Measurements from ENCODE around the gene VPS4B.
"Not testable (repeated sequence)": the region's sequence is repeated elsewhere in the genome, so short reads cannot be mapped to it uniquely, and the experiment has no call there.

Gene VPS4B

GRCh38 chr18:63363420-63363819 lies 58.9 kb downstream of the VPS4B start:
- H3K36me3 ChIP-seq (ENCODE audit: control insufficient read depth, insufficient read depth, low read length); H3K27ac ChIP-seq (ENCODE audit: low read depth, low read length); H3K9ac ChIP-seq (ENCODE audit: low read length); H3K27me3 ChIP-seq (ENCODE audit: control insufficient read depth, insufficient read depth, low read length); H3K4me3 ChIP-seq (ENCODE audit: low read length); H3K4me1 ChIP-seq (ENCODE audit: control insufficient read depth, insufficient read depth, low read length): not testable (repeated sequence)

GRCh38 chr18:63356272-63356896 lies 65.9 kb downstream of the VPS4B start:
- H3K27ac ChIP-seq (ENCODE audit: low read depth, low read length) = no peak overlapping the region
- peaks cover 20% of the 10 kb centered on the region for H3K36me3 ChIP-seq (ENCODE audit: control insufficient read depth, insufficient read depth, low read length)
- H3K4me3 ChIP-seq (ENCODE audit: low read length) = no peak overlapping the region
- no peaks in the 10 kb centered on the region for H3K4me1 ChIP-seq (ENCODE audit: control insufficient read depth, insufficient read depth, low read length)
- no peaks in the 10 kb centered on the region for H3K27me3 ChIP-seq (ENCODE audit: control insufficient read depth, insufficient read depth, low read length)
- H3K9ac ChIP-seq (ENCODE audit: low read length) = no peak overlapping the region

DNA sequence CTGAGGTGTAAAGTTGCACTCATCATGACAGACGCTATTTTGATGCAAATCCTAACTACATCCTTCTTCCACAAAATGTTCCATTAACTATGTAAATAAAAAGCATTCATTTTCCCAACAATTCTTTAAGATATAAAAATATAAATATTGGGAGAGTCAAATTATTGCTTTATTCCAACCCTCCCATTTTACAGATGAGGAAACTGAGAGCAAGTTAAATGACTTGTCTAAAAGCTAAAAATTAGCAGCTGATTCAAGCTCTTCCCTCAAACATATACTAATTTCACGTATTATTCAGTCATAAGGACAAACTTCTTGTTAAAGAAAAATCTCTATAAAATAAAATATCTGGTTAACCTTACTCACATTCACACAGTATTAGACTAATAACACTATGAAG lies 72.0 kb downstream of the VPS4B start:
- H3K27me3 ChIP-seq (ENCODE audit: control insufficient read depth, insufficient read depth, low read length) = no peaks in the 10 kb centered on the region
- no peak overlapping the region for H3K9ac ChIP-seq (ENCODE audit: low read length)
- H3K4me1 ChIP-seq (ENCODE audit: control insufficient read depth, insufficient read depth, low read length) = peaks cover 11% of the 10 kb centered on the region
- no peak overlapping the region for H3K4me3 ChIP-seq (ENCODE audit: low read length)
- H3K36me3 ChIP-seq (ENCODE audit: control insufficient read depth, insufficient read depth, low read length) = peaks cover 27% of the 10 kb centered on the region
- no peak overlapping the region for H3K27ac ChIP-seq (ENCODE audit: low read depth, low read length)

DNA sequence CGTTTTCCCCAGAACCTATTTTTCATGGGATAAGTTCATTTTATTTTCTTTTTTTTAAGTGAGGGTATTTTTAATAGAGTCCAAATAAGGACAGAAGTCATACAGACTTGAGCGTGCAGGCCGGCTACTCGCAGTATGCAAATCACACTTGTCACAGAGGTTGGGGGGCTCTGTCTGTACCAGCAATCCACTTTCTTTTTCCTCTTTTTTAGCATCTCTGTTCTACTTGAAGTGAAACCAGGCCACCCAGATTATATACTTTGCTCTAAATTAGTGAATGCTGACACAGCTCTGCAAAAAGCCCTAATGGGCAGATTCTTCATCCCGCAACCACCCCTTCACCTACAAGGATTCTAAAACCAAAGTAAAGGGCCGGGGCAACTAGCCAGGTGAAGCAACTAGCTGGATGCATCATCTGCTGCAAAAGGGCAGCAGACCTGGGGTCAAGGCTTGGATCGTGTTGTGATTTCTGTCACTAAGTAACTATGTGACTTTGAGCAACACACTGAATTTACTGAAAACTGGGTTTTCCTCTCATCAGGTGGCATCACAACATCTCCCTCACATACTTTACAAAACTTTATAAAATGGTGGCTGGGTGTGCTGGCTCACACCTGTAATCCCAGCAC lies 73.7 kb downstream of the VPS4B start:
- no peak overlapping the region for H3K4me3 ChIP-seq (ENCODE audit: low read length)
- H3K36me3 ChIP-seq (ENCODE audit: control insufficient read depth, insufficient read depth, low read length) = peaks cover 25% of the 10 kb centered on the region
- H3K4me1 ChIP-seq (ENCODE audit: control insufficient read depth, insufficient read depth, low read length) = peaks cover 11% of the 10 kb centered on the region
- no peak overlapping the region for H3K9ac ChIP-seq (ENCODE audit: low read length)
- no peak overlapping the region for H3K27ac ChIP-seq (ENCODE audit: low read depth, low read length)
- H3K27me3 ChIP-seq (ENCODE audit: control insufficient read depth, insufficient read depth, low read length) = no peaks in the 10 kb centered on the region

DNA sequence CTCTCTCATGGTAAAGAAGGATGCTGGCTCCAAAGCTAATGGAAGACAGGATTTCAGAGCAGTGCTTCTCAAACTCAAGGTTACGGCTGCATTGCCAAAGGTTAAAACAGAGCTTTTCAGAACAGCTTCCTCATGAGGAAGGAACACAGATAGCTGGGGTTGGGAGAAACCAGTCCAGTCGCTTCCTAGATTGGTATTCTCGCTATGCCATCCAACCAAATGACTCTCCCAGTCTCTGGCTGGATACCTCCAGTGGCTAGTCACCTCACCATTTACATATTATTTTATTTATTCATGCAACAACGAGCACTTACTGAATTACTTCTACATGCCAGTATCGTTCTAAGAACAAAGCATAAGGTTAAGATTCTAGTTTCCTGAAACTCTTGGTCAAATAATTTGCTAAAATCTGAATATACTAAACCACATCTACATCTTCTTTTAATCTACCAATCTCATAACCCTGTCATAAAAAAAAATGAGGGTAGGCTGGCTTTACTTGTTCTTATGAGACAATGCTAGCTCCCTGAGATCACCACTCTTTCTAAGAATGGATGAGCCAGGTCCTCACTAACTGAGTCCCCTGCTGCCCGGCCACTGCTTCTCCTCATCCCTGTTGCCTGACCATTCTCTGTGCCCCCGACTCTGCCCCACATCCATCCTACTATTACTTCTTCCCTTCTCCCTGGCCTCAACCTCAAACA lies 75.6 kb downstream of the VPS4B start:
- Histone ChIP-seq H3K4me1 (ENCODE audit: control insufficient read depth, insufficient read depth, low read length) (peaks cover 11% of the 10 kb centered on the region), H3K27ac (ENCODE audit: low read depth, low read length) (peak overlapping the region; percentile 77), H3K27me3 (ENCODE audit: control insufficient read depth, insufficient read depth, low read length) (no peaks in the 10 kb centered on the region), H3K4me3 (ENCODE audit: low read length) (no peak overlapping the region), H3K9ac (ENCODE audit: low read length) (no peak overlapping the region), H3K36me3 (ENCODE audit: control insufficient read depth, insufficient read depth, low read length) (peaks cover 21% of the 10 kb centered on the region)

- H3K36me3 ChIP-seq (ENCODE audit: control insufficient read depth, insufficient read depth, low read length) = peaks cover 21% of the 10 kb centered on the region
- no peak overlapping the region for H3K9ac ChIP-seq (ENCODE audit: low read length)
- H3K4me3 ChIP-seq (ENCODE audit: low read length) = no peak overlapping the region
- H3K4me1 ChIP-seq (ENCODE audit: control insufficient read depth, insufficient read depth, low read length) = peaks cover 11% of the 10 kb centered on the region
- H3K27ac ChIP-seq (ENCODE audit: low read depth, low read length) = peak overlapping the region; percentile 77
- no peaks in the 10 kb centered on the region for H3K27me3 ChIP-seq (ENCODE audit: control insufficient read depth, insufficient read depth, low read length)
These were observed 76.2 kb downstream of the VPS4B start for GRCh38 chr18:63346031-63346430.

GRCh38 chr18:63344918-63345317 lies 77.4 kb downstream of the VPS4B start:
- H3K4me3 ChIP-seq (ENCODE audit: low read length) = no peak overlapping the region
- H3K36me3 ChIP-seq (ENCODE audit: control insufficient read depth, insufficient read depth, low read length) = peaks cover 21% of the 10 kb centered on the region
- no peak overlapping the region for H3K9ac ChIP-seq (ENCODE audit: low read length)
- H3K4me1 ChIP-seq (ENCODE audit: control insufficient read depth, insufficient read depth, low read length) = peaks cover 11% of the 10 kb centered on the region
- no peaks in the 10 kb centered on the region for H3K27me3 ChIP-seq (ENCODE audit: control insufficient read depth, insufficient read depth, low read length)
- no peak overlapping the region for H3K27ac ChIP-seq (ENCODE audit: low read depth, low read length)

- H3K4me3 ChIP-seq (ENCODE audit: low read length) = no peak overlapping the region
- peaks cover 11% of the 10 kb centered on the region for H3K4me1 ChIP-seq (ENCODE audit: control insufficient read depth, insufficient read depth, low read length)
- H3K9ac ChIP-seq (ENCODE audit: low read length) = no peak overlapping the region
- H3K27ac ChIP-seq (ENCODE audit: low read depth, low read length) = peak overlapping the region; percentile 22
- no peaks in the 10 kb centered on the region for H3K27me3 ChIP-seq (ENCODE audit: control insufficient read depth, insufficient read depth, low read length)
- peaks cover 15% of the 10 kb centered on the region for H3K36me3 ChIP-seq (ENCODE audit: control insufficient read depth, insufficient read depth, low read length)
These were observed 78.0 kb downstream of the VPS4B start for GRCh38 chr18:63344263-63344662.

DNA sequence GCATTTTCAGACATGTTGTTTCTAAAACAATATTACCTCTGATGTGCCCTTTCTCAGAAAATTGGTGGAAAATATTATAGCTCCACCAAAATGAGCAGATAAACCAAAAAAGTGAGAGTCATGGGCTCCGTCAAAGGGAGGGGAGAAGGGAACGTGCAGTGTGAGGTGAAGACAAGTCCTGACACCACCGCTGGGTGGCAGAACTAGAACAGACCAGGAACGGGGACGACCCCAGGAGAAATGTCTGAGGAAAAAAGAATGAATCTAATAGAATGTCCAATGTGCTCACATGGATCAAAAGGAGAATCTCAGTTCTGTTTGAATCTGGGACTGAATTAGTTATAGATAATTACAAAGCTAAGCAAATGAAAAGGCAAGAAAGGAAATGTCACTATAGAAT lies 80.1 kb downstream of the VPS4B start:
- no peak overlapping the region for H3K9ac ChIP-seq (ENCODE audit: low read length)
- H3K27me3 ChIP-seq (ENCODE audit: control insufficient read depth, insufficient read depth, low read length) = no peaks in the 10 kb centered on the region
- H3K27ac ChIP-seq (ENCODE audit: low read depth, low read length) = no peak overlapping the region
- H3K4me3 ChIP-seq (ENCODE audit: low read length) = no peak overlapping the region
- H3K4me1 ChIP-seq (ENCODE audit: control insufficient read depth, insufficient read depth, low read length) = peaks cover 11% of the 10 kb centered on the region
- peaks cover 15% of the 10 kb centered on the region for H3K36me3 ChIP-seq (ENCODE audit: control insufficient read depth, insufficient read depth, low read length)

DNA sequence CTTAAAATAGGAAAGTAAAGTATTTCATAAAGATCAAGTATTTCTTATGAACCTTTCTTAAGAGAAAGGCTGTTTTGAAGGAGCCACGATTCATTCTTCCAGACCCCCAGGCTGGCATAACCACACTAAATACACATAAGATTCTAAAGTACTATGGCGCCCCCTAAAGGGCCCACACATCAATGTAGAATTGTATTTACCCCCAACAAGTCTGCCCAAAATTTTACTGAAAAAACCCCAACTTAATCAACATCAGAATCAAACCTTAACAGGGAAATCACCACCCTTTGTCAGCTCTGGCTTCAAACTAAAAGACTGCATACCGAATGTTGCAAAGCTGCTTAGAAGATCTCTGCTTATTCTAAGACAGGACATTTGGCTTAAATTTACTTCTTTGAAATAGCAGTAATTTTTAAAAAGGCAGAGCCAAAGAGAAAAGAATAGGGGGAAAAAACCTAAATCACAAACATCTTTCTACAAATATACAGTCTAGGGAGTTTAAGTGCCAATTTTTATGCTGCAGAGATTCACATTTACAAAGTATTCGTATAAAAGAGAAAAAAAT lies 82.3 kb downstream of the VPS4B start:
- no peaks in the 10 kb centered on the region for H3K27me3 ChIP-seq (ENCODE audit: control insufficient read depth, insufficient read depth, low read length)
- H3K4me1 ChIP-seq (ENCODE audit: control insufficient read depth, insufficient read depth, low read length) = no peaks in the 10 kb centered on the region
- H3K36me3 ChIP-seq (ENCODE audit: control insufficient read depth, insufficient read depth, low read length) = peaks cover 20% of the 10 kb centered on the region
- no peak overlapping the region for H3K9ac ChIP-seq (ENCODE audit: low read length)
- no peak overlapping the region for H3K4me3 ChIP-seq (ENCODE audit: low read length)
- no peak overlapping the region for H3K27ac ChIP-seq (ENCODE audit: low read depth, low read length)

Data from rectal smooth muscle tissue (tissue), 1 donor.